HT1080 (cell line): ENCODE measurements around the gene SSUH2. TPM values are rescaled to one million over a fixed set of nuclear protein-coding genes. Genes with fewer than 3 reads are reported as not detected.
"Not testable (repeated sequence)": the region's sequence is repeated elsewhere in the genome, so short reads cannot be mapped to it uniquely, and the experiment has no call there.

Experiments
- DNase-seq: peaks from one replicate; pipeline ENCODE4 v3.0.0-alpha.2; 2015; ENCODE audit warnings: low read depth
- total RNA-seq: library from RNA; depleted of rRNA; stranded (reverse); fragments of >200 nt; shearing (Covaris generic); gene quantifications from 2 replicates; pipeline ENCODE4 v1.2.3, GENCODE V29; 2014

SSUH2 gene
- total RNA-seq, 1 experiment from 2014 or later = 0.37 TPM

DNA sequence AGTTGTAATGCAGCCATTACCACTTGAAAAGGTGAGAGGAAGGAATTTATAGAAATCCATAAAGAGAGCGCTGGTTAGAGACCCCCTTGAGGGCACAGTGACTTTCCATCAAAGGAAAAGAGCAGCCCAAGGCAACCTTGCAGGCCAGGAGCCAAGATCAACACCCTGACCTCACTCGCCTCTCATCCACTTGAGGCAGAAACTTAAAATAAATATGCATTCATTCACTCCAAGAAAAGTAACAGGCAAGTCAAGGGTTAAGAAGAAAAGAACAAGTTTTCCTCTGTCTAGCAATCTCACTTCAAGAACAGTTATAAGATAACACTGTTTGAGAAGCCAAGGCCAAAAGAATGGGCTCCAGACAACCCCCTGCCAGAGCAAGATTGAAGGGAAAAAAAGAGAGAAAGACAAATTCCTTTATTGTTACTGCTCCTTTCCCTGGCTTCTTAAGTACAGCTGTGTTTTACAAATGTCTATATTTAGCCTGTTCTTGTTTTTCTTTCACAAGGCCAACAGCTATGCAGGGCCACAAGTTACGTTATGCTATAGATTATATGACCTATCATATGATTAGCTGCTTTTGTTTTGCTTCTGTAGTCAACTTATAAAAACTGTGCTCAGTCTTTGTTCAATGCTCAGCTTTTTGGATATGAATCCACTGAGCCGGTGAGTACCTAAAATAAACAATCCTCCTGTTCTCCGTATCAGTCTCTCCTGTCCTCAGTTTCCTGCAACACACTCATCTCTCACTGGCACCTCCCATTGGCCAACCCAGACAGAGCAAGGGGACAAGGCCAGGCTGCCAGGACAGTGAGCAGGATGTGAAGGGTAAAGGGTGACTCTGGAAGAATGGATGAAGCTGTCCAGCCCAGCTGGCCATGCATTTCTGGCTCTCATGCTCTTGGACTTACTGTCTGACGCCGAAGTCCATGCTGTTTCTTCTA, 15.8 kb upstream of the SSUH2 start:
- no peak for DNase-seq

- no peak for DNase-seq
Measured at GRCh38 chr3:8659242-8659641, 14.6 kb upstream of the SSUH2 start.

DNA sequence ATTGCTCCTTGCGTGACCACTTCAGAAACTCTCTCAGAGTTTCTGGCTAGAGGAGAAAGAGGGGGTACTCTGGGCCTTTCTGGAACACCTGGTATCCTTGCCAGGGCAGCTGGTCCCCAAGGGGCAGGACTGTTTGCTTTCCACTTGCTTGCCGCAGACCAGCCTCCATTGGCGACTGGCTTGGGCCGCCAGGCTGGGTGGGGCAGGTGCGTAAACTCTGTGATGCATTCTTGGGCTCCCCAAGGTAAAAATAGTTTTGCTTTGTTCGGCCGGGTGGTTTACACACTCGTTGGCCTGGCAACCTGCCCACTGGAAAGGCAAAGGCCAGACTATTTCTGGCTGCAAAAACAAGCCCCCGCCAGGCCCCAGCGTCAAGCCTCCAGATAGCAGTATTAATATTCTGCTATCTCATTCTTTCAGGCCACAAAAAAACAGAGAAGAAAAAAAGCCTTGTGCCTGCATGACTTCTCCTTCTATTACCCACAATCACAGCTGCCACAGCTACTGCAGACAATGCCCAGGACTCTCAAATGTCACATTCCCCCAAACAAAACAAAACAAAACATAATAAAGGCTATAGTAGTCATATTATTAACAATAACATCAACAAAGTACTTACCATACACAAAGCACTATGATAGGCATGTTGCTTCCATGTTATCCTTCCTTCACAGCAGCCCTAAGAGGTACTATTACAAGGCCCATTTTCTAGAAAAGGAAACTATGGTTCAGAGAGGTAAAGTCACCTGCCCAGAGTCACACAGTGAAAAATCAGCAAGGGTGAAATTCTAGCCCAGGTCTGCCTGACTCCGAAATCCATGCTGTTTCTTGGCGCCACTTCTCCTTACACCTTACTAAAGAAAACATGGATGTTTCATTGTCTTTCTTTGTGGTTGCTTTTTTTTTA, 14.0 kb upstream of the SSUH2 start:
- peak; percentile 48 for DNase-seq

DNA sequence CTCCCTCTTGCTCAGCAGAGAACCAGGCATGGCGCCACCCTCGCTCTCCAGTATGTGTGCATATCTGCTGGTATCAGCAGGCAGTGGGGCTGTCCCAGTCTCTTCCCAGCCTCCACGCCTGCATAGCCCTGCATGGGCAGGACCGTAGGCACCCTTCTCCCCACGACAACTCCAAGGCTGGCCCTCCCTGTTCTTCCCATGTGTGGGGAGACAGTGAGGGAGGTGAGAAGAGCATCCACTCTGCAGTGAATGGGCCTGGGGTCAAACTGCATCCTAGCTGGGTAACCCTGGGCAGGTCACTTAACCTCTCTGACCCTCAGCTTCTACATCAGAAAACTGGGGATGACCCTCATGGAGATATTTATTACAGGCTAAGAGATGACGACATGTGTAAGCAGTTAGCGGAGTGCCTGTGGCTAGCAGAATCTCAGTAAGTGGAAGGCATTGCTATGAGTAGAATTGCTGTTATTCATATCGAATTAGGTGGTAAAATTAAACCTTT, 13.3 kb upstream of the SSUH2 start:
- no peak for DNase-seq

- no peak for DNase-seq
Measured at GRCh38 chr3:8656240-8656639, 11.6 kb upstream of the SSUH2 start.

DNA sequence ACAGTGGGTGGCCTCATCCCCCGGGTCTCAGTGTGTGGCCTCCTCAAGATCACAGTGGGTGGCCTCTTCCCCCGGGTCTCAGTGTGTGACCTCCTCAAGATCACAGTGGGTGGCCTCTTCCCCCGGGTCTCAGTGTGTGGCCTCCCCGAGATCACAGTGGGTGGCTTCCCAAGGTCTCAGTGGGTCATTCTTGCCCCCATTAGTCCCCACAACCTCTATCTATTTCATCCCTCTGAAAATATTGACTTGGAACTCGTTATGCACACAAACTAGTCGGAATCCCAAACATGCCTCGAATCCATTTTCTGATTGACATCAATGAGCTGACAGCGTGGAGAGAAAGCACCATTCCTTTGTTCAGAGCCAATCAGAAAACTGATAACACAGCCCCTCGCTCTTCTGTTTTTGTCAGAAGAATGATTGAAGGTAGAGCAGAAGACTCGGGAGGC, 10.8 kb upstream of the SSUH2 start:
- no peak for DNase-seq

GRCh38 chr3:8654572-8655329, 10.2 kb upstream of the SSUH2 start:
- DNase-seq = not testable (repeated sequence)

GRCh38 chr3:8653800-8654408, 9.3 kb upstream of the SSUH2 start:
- DNase-seq = peak; percentile 38

- no peak for DNase-seq
Measured at GRCh38 chr3:8652324-8652987, 7.9 kb upstream of the SSUH2 start.

GRCh38 chr3:8651418-8652323, 7.1 kb upstream of the SSUH2 start:
- DNase-seq = no peak

DNA sequence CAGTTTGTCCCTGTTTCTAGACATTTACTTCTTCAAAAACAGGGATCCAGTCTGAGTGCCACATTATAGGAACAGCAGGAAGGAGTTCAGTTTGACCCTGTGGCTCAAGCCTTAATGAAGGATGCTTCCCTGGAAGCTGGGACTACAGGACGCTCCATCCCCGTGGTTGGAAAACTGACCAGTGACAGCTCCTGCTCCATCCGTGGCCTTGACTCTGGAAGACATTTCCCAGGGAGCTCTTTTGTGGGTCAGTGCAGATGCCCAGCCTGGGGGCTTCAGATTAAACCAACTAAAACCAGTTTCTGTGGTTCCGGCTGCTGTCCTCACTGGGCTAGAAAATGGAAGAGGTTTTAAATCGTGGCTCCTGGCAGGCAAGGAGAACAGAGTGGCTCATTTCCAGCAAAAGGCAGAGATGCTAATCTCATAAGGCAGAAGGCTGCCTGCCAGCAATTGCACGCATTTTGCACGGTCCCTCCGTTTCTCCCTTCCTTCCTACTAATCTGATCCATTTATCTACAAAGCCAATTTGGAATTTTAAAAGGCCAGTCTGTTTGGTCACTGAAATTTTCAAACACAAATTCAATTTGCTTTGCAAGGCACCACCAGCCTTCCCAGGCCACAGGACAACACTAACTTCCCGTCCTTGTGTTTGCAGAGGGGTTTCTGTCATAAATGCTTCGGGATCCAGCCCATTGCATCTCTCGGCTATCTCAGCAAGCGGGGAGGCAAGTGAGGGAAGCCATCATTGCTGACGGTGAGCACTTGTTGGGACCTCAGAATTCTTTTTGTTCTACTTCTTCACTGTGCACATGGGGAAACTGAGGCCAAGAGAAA, 6.2 kb upstream of the SSUH2 start:
- no peak for DNase-seq

DNA sequence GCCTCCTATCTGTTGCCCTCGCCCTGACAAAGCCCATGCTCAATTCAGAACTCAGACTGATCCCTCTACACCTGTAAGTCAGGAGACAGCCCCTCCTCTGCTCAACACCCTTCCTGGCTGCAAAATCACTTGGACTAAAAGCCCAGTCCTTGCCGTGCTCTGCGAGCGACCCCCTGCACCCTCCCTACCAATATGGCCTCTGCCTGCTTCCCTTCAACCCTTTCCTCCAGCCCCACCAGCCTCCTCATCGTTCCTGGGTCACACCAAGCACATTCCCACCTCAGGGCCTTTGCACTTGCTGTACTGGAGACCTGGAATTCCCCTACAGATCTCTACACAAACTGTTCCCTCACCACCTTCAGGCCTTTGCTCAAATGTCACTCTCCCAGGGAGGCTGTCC, 5.2 kb upstream of the SSUH2 start:
- DNase-seq = no peak

DNA sequence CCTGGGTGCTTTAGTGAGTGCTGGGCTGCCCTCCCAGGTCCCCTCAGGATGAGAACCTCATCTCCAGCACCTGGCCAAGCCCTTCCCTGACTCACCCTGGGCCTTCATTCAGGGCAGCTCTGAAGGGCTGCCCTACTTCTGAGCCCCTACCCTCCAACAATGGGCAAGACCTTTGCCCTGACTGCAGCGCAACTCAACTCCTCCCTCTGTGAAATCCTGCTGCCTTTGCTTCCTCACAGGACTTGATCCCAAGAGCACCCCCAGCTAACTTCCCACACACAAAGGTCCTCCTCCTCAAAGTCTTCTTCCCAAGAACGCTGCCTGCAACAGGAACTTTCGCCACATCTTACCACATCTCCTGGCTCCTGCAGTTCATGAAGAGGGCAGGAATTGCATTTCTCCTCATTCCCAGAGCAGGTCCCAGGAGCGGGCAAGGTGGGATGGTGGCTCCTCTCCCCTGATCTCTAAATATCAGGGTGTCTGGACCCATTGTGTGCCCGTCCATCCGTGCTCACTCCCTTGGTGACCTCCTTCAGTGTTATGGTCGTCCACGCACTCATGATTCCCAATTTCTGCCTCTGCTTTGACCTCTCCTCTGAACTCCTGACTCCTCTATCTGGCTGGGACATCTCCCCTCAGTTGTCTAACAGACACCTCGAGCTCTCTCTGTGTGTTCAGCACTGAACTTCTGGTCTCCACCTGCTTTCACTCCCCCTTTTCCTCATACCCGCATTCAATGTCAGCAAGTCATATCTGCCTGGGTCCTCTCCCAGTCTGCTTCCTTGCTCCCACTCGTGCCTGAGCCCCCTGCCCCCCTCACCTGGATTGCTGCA, 4.5 kb upstream of the SSUH2 start:
- DNase-seq = no peak

GRCh38 chr3:8647137-8647985, 2.8 kb upstream of the SSUH2 start:
- DNase-seq = no peak

- DNase-seq = no peak
Measured at GRCh38 chr3:8646313-8646938, 1.8 kb upstream of the SSUH2 start.

GRCh38 chr3:8645712-8646111, 1.1 kb upstream of the SSUH2 start:
- DNase-seq = no peak
